NCI-H1092 (cell line): ENCODE data around the gene KIN.
"Not testable (repeated sequence)": the region's sequence is repeated elsewhere in the genome, so short reads cannot be mapped to it uniquely, and the experiment has no call there.

ENCODE experiments used
- DNase-seq: peaks from one replicate; lab custom pipeline; 2025; lab: John Stamatoyannopoulos, UW

Gene KIN

GRCh38 chr10:7722927-7723529, 64.8 kb downstream of the KIN start:
- DNase-seq: no peak

- no peak for DNase-seq
Observed at GRCh38 chr10:7720478-7720877, 67.3 kb downstream of the KIN start.

GRCh38 chr10:7718685-7719084, 69.1 kb downstream of the KIN start:
- DNase-seq: no peak

GRCh38 chr10:7717767-7718166, 70.0 kb downstream of the KIN start:
- DNase-seq: no peak

DNA sequence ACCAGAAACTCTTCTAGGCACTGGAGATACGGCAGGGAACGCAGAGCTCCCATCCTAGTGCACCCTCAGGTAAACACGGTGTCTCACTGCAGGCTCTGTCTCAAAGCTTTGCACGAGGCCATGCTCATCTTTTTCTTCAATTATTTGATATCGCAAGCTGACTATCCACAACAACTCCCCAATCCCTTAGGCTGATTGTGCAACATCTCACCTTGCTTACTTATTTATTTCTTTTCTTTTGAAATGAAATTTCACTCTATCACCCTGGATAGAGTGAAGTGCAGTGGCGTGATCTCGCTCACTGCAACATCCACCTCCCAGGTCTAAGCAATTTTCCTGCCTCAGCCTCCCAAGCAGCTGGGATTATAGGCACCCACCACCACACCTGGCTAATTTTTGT, 72.3 kb downstream of the KIN start:
- no peak for DNase-seq

GRCh38 chr10:7711075-7711474, 76.7 kb downstream of the KIN start:
- not testable (repeated sequence) for DNase-seq

- DNase-seq: no peak
Observed at GRCh38 chr10:7710446-7710845, 77.3 kb downstream of the KIN start.

DNA sequence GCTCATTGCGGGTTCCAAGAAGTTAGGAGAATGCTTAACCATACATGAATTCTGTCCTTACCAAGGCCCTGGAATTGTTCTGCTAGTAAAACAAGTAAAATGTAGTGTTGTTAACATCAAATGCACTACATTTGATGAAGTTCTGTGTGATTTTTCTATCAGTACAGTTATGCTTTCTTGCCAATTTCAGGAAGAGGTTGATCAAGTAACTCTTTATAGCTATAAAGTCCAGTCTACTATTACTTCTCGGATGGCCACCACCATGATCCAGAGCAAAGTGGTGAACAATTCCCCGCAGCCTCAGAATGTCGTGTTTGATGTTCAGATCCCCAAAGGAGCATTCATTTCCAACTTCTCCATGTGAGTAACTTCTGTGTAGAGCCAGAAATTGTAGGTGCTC, 79.0 kb downstream of the KIN start:
- DNase-seq: no peak

GRCh38 chr10:7707858-7708622, 79.8 kb downstream of the KIN start:
- no peak for DNase-seq

GRCh38 chr10:7707102-7707501, 80.7 kb downstream of the KIN start:
- DNase-seq: no peak

- DNase-seq: no peak
Observed at GRCh38 chr10:7706534-7707073, 81.2 kb downstream of the KIN start.

GRCh38 chr10:7705341-7705740, 82.5 kb downstream of the KIN start:
- DNase-seq: no peak

- no peak for DNase-seq
Observed at GRCh38 chr10:7704071-7705016, 83.4 kb downstream of the KIN start.

GRCh38 chr10:7703140-7703539, 84.7 kb downstream of the KIN start, which contains the start of gene ITIH2:
TSS of gene ITIH2 (plus strand) at chr10:7703316. CDS start at chr10:7703435, 119 bp downstream.
- no peak for DNase-seq

DNA sequence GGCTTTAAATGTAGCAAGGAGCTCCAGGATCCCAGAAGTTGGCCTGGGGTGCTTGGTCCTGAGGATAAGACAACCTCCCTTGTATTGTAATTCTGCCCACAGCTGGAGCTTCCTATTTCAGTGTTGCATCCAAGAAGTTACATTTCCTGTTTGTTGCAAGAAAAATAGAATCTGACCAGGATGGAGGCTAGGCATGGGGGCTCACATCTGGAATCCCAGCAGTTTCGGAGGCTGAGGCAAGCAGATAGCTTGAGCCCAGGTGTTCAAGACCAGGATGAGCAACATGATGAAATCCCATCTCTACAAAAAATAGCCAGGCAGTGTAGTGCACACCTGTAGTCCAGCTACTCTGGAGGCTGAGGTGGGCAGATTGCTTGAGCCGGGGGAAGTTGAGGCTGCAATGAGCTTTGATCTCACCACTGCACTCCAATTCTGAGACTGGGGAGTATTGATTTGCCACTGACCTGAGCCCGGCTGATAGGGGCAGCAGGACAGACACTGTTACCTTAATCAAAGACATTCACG, 85.4 kb downstream of the KIN start:
- DNase-seq: no peak

- DNase-seq: no peak
Observed at GRCh38 chr10:7701158-7701742, 86.5 kb downstream of the KIN start.
